NCI-H82 treated with DMSO at 0.1 percent for 48 hours (cell line): ENCODE data around the gene HOXD11.

ENCODE experiments used
- DNase-seq: peaks from one replicate; lab custom pipeline; 2025; ENCODE audit not compliant: unreplicated experiment; lab: John Stamatoyannopoulos, UW

The HOXD11 gene

GRCh38 chr2:176147210-176147799 lies 40.2 kb downstream of the HOXD11 start:
- DNase-seq = no peak

GRCh38 chr2:176147800-176148496 lies 40.9 kb downstream of the HOXD11 start:
- DNase-seq = no peak

- no peak for DNase-seq
Measured at GRCh38 chr2:176148751-176149421, 41.8 kb downstream of the HOXD11 start.

GRCh38 chr2:176149481-176149938 lies 42.4 kb downstream of the HOXD11 start:
- no peak for DNase-seq

- DNase-seq = no peak
Measured at GRCh38 chr2:176149939-176150583, 43.0 kb downstream of the HOXD11 start.

GRCh38 chr2:176150584-176151441 lies 43.7 kb downstream of the HOXD11 start:
- no peak for DNase-seq

GRCh38 chr2:176151442-176152287 lies 44.6 kb downstream of the HOXD11 start, which contains the start of gene HOXD4:
Gene HOXD4, plus strand, starts transcription at chr2:176151550. Its CDS starts 84 bp downstream, at chr2:176151634.
- DNase-seq = no peak

- no peak for DNase-seq
Measured at GRCh38 chr2:176152350-176153181, 45.5 kb downstream of the HOXD11 start.

GRCh38 chr2:176154576-176155252 lies 47.6 kb downstream of the HOXD11 start:
- DNase-seq = no peak

- DNase-seq = no peak
Measured at GRCh38 chr2:176155356-176156044, 48.4 kb downstream of the HOXD11 start.

- no peak for DNase-seq
Measured at GRCh38 chr2:176156301-176156806, 49.3 kb downstream of the HOXD11 start.

- no peak for DNase-seq
Measured at GRCh38 chr2:176156807-176157498, 49.9 kb downstream of the HOXD11 start, which contains the start of gene HOXD3. Gene HOXD3, plus strand, starts transcription at chr2:176157307. Its CDS starts 11,808 bp downstream, at chr2:176169115.

- DNase-seq = no peak
Measured at GRCh38 chr2:176157499-176158185, 50.6 kb downstream of the HOXD11 start.

- no peak for DNase-seq
Measured at GRCh38 chr2:176158186-176158591, 51.1 kb downstream of the HOXD11 start.

GRCh38 chr2:176158855-176159662 lies 52.0 kb downstream of the HOXD11 start:
- DNase-seq = peak; percentile 70
